HepG2 (cell line): ENCODE measurements around the gene MAB21L4. TPM values are rescaled to one million over a fixed set of nuclear protein-coding genes. Genes with fewer than 3 reads are reported as not detected.

Experiments
- ATAC-seq: fragments of 200-7000 bp; cut with Tn5 transposase; 3 replicates; pipeline ENCODE4 v1.9.1; 2020; ENCODE audit warnings: mild to moderate bottlenecking, moderate library complexity
- BruUV-seq: library from RNA; stranded (reverse); fragments of 400-500 nt; replicated peaks from 2 replicates; lab custom pipeline; 2021; lab: Mats Ljungman, UMichigan
- CTCF ChIA-PET: fragments of 300-600 bp; formaldehyde crosslinking; extraction: SDS; loops from one replicate; lab custom pipeline; 2021; ENCODE audit warnings: low total read pairs, inconsistent platforms, low intra/inter-chr PET ratio; lab: Yijun Ruan, JAX
- POLR2A ChIA-PET: fragments of 350-600 bp; sonication (Branson Sonifier 250); formaldehyde crosslinking; loops from one replicate; lab custom pipeline; 2020; ENCODE audit warnings: antibody characterized with exemption, inconsistent platforms; lab: Yijun Ruan, JAX
- DNase-seq: peaks from one replicate; pipeline ENCODE4 v3.0.0-alpha.2; 2015; ENCODE audit warnings: low spot score
- FAIRE-seq: peaks from 3 replicates; lab custom pipeline; 2011; peaks lifted over from hg19 to GRCh38; lab: Jason Lieb, UNC
- H2AFZ ChIP-seq: one replicate; pipeline ENCODE4 v1.6.1; 2011; ENCODE audit warnings: low read length, inconsistent platforms
- H3K27ac ChIP-seq: fragments of 300-600 bp; 3 replicates; pipeline ENCODE4 v1.8.0; 2011; ENCODE audit warnings: mixed run types, mild to moderate bottlenecking, mixed read lengths, low read length, inconsistent platforms; ENCODE audit not compliant: insufficient read depth; ENCODE audit errors: extremely low read length
- H3K27me3 ChIP-seq, 2 experiments: fragments of 200-600 bp in 1 of 2; 2 replicates in 1 of 2; 3 replicates in 1 of 2; pipeline versions ENCODE4 v1.6.0 to v1.8.0; 2011; ENCODE audit warnings: low read length in 2 of 2, mild to moderate bottlenecking in 2 of 2, moderate library complexity in 2 of 2, inconsistent platforms in 1 of 2; ENCODE audit not compliant: insufficient read depth in 2 of 2, control insufficient read depth in 1 of 2
- H3K36me3 ChIP-seq, 2 experiments: fragments of 200-600 bp in 1 of 2; replicated peaks in 1 of 2; 2 replicates in 1 of 2; 3 replicates in 1 of 2; pipeline versions ENCODE4 v1.5.1 to v1.8.0; 2011; ENCODE audit warnings: low read length in 2 of 2, inconsistent platforms in 1 of 2; ENCODE audit not compliant: insufficient read depth in 2 of 2, control insufficient read depth in 1 of 2
- H3K4me1 ChIP-seq: 2 replicates; pipeline ENCODE4 v1.5.1; 2012; ENCODE audit warnings: low read length, inconsistent platforms; ENCODE audit not compliant: insufficient read depth
- H3K4me2 ChIP-seq: 2 replicates; pipeline ENCODE4 v1.6.0; 2011; ENCODE audit warnings: low read depth, low read length, inconsistent platforms
- H3K4me3 ChIP-seq, 3 experiments: fragments of 200-600 bp in 1 of 3; sonication (generic), shearing (Covaris generic) in 1 of 3; replicated peaks in 1 of 3; 2 replicates each; pipeline ENCODE4 v1.5.1; 2011 to 2016; ENCODE audit warnings: low read length in 3 of 3, inconsistent platforms in 2 of 3, low read depth in 2 of 3, mild to moderate bottlenecking in 2 of 3, control low read depth in 1 of 3, mixed read lengths in 1 of 3; ENCODE audit not compliant: insufficient read depth in 1 of 3
- H3K79me2 ChIP-seq: one replicate; pipeline ENCODE4 v1.6.1; 2011; ENCODE audit warnings: low read length, inconsistent platforms; ENCODE audit not compliant: insufficient read depth
- H3K9ac ChIP-seq: 2 replicates; pipeline ENCODE4 v1.6.0; 2011; ENCODE audit warnings: mild to moderate bottlenecking, low read depth, low read length, inconsistent platforms; ENCODE audit not compliant: insufficient read depth
- H3K9me3 ChIP-seq: 2 replicates; pipeline ENCODE4 v1.5.1; 2012; ENCODE audit warnings: mild to moderate bottlenecking, low read length
- H4K20me1 ChIP-seq: 2 replicates; pipeline ENCODE4 v1.6.0; 2011; ENCODE audit warnings: inconsistent platforms, mild to moderate bottlenecking, low read length, moderate library complexity; ENCODE audit not compliant: insufficient read depth
- CHD4 ChIP-seq: fragments of 200-600 bp; sonication (generic); IDR thresholded peaks from 2 replicates; pipeline ENCODE4 v1.7.0; 2017; ENCODE audit warnings: mild to moderate bottlenecking, low read length, borderline replicate concordance
- KDM3A ChIP-seq: IDR thresholded peaks from 2 replicates; pipeline ENCODE4 v1.6.1; 2018; ENCODE audit warnings: low read depth, missing compliant biosample characterization
- NRL ChIP-seq: sonication (generic); formaldehyde crosslinking; IDR thresholded peaks from 2 replicates; pipeline ENCODE4 v1.5.0; 2020; ENCODE audit warnings: missing genetic modification reagents, mild to moderate bottlenecking, moderate library complexity, borderline replicate concordance
- SP4 ChIP-seq: sonication (generic); formaldehyde crosslinking; IDR thresholded peaks from 2 replicates; pipeline ENCODE4 v1.8.1; 2023; ENCODE audit warnings: mild to moderate bottlenecking, missing genetic modification reagents
- ZKSCAN8 ChIP-seq: IDR thresholded peaks from 2 replicates; pipeline ENCODE4 v1.6.1; 2016; ENCODE audit warnings: borderline replicate concordance, missing genetic modification reagents, missing compliant biosample characterization
- ZNF142 ChIP-seq: sonication (generic); formaldehyde crosslinking; IDR thresholded peaks from 2 replicates; pipeline ENCODE4 v1.4.0; 2020; ENCODE audit warnings: missing genetic modification reagents
- ZNF687 ChIP-seq: sonication (generic); formaldehyde crosslinking; IDR thresholded peaks from 2 replicates; pipeline ENCODE4 v1.5.1; 2020; ENCODE audit warnings: mild to moderate bottlenecking, missing genetic modification reagents, moderate library complexity
- WGBS: methylation state at CpG from one replicate; pipeline ENCODE4 v1.1.6; 2017; ENCODE audit warnings: low lambda C conversion rate; 5-methylcytosine and 5-hydroxymethylcytosine counted together
- in situ Hi-C: cut with HindIII; loops from 2 replicates; pipeline ENCODE4 v1.10.0; 2017; ENCODE audit warnings: low pct_unique_long_range_greater_than_20kb; ENCODE audit not compliant: extremely low pct_ligation_motif_present
- intact Hi-C: fragments of 100-400 bp; cut with micrococcal nuclease; formaldehyde crosslinking; loops from one replicate; pipeline ENCODE4 v1.10.0; 2022; ENCODE audit not compliant: unreplicated experiment
- polyA plus RNA-seq, 8 experiments: library from polyadenylated mRNA; depleted of rRNA in 3 of 8; stranded (reverse) in 7 of 8; unstranded in 1 of 8; fragments of >200 nt; fragmentation: Illumina TruSeq in 4 of 8; extraction: Trizol in 4 of 8; gene quantifications; 2 replicates each; pipeline versions ENCODE4 v1.2.1 to v1.2.3, GENCODE V29; 2011 to 2016; ENCODE audit warnings: low read depth in 4 of 8, missing spikeins in 1 of 8, mixed read lengths in 1 of 8; ENCODE audit not compliant: insufficient read depth in 1 of 8
- total RNA-seq, 5 experiments: library from RNA; depleted of rRNA; stranded (reverse); fragments of >200 nt; fragmentation: Illumina TruSeq; extraction: Trizol; gene quantifications; 2 replicates each; pipeline ENCODE4 v1.2.3, GENCODE V29; 2016; ENCODE audit warnings: low read depth in 1 of 5

MAB21L4 gene
- total and polyA plus RNA-seq, 2 of the 13 experiments (the other 11 are each of a cell fraction or from before 2014, with no cell fraction given), result 3.0 to 14.0 TPM

GRCh38 chr2:240871071-240871958, 24.6 kb downstream of the MAB21L4 start:
- H3K27me3 ChIP-seq, result no peaks in the 10 kb centered on the region
- H3K4me2 ChIP-seq, result peak overlapping the region; percentile 0; the same call in 1 of the 2 replicates
- H3K4me3 ChIP-seq, result no peak overlapping the region
- DNase-seq, result no peak
- TF ChIP-seq NRL (CRISPR knock-in tag), result 0 out of 2 replicates have a peak, but pooled peaks have one; percentile 13
- TF ChIP-seq ZKSCAN8 (CRISPR knock-in tag), result no peak
- TF ChIP-seq SP4, result 0 out of 2 replicates have a peak, but pooled peaks have one; percentile 10
- TF ChIP-seq ZNF142, result no peak
- peak; percentile 25; the same call in 1 of the 2 replicates for TF ChIP-seq ZNF687 (CRISPR knock-in tag)
- no peak for TF ChIP-seq KDM3A
- TF ChIP-seq CHD4, result no peak
- in situ Hi-C loops (loop anchor here (25.0 kb wide), 1 partner anchor 766 kb away; the partner anchor contains the start of genes ATG4B and THAP4), intact Hi-C loops (no loop called here)
- WGBS, result 81% methylated on average over 13 of the region's 16 CpGs
- no TSS peak for BruUV-seq
- H3K9ac ChIP-seq, result no peak overlapping the region
- POLR2A ChIA-PET, result interaction anchor here (0.7 to 7.1 kb wide), 2 partner anchors 19 to 383 kb away, joined by 3 to 63 read pairs; no protein-coding TSS in a partner anchor
- H3K36me3 ChIP-seq, result no peaks in the 10 kb centered on the region
- no peak overlapping the region for H2AFZ ChIP-seq
- no peak for ATAC-seq
- CTCF ChIA-PET, result no interaction called here
- no peaks in the 10 kb centered on the region for H3K9me3 ChIP-seq
- H3K27ac ChIP-seq, result peak overlapping the region; percentile 6
- FAIRE-seq, result no peak
- H3K79me2 ChIP-seq, result no peaks in the 10 kb centered on the region
- no peaks in the 10 kb centered on the region for H4K20me1 ChIP-seq
- peaks cover 100% of the 10 kb centered on the region for H3K4me1 ChIP-seq
